Raji (cell line): ENCODE data around the gene SH3BP4.

Experiments used
- POLR2A ChIP-seq: IDR thresholded peaks from 2 replicates; pipeline ENCODE4 v1.6.1; 2011; ENCODE audit warnings: low read depth, low read length, control low read depth; ENCODE audit not compliant: insufficient read depth

SH3BP4 gene

DNA sequence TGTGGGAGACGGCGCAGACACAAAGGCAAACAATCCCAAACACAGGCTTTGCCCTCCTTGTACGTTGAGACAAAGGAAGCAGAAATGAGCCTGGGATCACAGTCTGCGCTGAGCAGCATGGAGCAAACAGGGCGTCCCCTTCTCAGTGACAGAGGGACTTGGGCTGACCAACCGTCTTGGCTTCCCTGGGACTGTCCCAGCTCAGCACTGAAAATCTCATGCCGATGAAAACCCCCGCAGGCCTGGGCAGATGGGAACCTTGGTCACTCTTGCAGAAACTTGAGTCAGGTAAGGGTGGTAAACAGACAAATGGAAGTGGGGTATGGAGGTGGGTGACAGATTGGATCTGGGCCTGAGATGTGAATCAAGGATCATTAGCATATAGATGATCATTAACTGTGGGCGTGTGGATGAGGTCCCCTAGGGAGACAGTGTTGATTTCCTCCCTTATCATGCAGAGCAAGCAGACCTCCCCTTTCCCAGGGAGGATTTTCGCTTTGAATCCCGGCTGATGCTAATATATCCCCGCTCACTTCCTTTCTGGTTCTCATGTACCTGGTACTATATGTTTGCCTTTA lies 19.1 kb upstream of the SH3BP4 start:
- TF ChIP-seq POLR2A: no peak

DNA sequence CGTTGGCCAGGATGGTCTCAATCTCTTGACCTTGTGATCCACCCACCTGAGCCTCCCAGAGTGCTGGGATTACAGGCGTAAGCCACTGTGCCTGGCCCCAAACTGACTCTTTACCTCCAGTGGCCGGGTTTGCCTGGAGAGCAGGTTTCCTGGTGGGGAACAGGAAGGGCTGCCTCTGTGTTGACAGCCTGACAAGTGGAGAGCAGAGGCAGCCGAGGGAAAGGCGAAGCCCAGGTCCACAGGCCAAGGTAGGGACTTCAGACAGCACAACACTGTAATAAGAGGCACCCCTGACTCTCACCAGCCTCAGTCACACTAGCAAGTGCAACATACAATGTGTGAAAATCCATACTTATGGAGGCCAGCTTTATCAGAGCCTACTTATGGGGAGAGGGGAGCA lies 16.5 kb upstream of the SH3BP4 start:
- no peak for TF ChIP-seq POLR2A

DNA sequence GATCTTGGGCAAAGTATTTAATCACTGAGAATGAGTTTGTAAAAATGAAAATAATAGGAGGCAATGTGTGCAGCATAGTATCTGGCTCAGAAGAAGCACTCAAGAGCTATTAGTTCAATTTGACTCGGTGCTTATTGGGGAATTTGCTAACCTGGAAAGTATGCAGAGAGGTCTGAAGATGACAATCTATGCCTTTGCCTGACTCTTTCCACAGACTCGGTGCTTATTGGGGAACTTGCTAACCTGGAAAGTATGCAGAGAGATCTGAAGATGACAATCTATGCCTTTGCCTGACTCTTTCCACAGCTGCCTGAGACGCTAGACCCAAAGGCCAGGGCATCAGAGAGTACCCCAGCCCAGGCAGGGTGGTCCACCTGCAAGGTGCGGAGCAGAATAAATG lies 12.2 kb upstream of the SH3BP4 start:
- no peak for TF ChIP-seq POLR2A

DNA sequence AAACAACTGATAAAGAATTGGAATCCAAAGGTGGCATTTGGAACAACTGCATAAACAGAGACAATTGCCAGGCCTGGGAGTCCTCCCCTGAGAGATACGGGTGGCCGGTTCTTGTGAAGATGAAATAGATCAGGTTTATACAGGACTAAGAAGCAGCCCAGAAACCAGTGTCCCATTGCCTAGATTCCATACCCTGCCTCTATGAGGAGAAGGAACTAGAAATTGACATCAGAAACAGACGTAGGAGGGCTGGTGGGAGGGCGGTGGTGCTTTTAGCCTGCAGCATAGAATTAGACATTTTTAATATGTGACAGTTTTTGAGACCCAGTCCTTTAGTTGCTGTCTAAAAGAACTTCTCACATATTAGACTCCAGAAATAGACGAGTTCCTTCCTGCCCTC lies 11.8 kb upstream of the SH3BP4 start:
- TF ChIP-seq POLR2A: no peak

DNA sequence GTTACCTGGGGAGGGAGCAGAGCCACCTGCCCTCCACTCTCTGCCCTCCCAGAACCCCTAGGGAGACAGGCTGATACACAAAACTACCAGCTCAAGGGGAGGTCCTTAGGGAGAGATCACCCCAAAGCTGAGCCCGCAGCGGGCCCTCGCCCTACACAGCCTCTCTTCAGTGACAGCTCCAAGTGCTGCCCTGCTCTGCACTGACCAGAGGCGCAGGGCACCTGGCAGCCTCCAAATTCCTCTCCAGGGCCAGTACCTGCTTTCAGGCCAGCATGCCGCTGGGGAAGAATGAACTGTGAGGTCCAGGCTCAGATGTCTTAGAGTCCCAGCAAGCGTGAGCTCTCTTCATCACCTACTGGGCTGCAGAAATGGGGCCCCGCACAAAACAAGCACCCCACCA lies 11.3 kb upstream of the SH3BP4 start:
- no peak for TF ChIP-seq POLR2A

DNA sequence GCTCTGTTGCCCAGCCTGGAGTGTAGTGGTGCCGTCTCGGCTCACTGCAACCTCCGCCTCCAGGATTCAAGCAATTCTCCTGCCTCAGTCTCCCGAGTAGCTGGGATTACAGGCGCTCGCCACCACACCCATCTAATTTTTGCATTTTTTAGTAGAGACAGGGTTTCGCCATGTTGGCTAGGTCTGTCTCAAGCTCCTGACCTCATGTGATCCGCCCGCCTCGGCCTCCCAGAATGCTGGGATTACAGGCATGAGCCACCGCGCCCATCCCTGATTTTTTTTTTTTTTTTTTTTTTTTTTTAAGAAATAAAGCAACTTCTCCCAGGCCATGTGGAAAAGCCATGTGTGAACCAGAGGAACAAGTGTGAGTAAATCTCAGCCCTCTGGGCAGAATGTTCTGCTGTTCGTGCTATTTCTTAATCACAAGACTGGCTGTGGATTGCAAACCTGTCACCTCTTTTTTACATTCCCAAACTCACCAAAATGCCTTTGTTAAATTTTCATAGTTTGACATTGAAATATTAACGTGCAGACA lies 6.4 kb upstream of the SH3BP4 start:
- TF ChIP-seq POLR2A: no peak

DNA sequence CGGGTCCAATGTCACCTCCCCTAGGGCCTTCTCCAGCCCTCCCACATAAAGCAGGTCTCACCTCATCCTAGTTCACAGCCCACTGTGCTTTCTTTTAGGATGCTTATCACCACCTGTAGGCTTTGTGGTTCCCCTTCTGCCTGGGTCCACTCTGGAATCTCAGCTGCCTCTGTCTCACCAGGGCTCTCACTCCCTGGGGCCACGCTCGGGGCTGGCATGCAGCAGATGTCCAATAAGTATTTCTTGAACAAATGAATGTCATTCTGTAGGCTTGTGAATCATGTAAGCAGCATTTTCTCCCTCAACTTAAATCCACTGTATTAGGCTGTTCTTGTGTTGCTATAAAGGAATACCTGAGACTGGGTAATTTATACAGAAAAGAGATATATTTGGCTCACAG lies 4.3 kb upstream of the SH3BP4 start:
- no peak for TF ChIP-seq POLR2A

DNA sequence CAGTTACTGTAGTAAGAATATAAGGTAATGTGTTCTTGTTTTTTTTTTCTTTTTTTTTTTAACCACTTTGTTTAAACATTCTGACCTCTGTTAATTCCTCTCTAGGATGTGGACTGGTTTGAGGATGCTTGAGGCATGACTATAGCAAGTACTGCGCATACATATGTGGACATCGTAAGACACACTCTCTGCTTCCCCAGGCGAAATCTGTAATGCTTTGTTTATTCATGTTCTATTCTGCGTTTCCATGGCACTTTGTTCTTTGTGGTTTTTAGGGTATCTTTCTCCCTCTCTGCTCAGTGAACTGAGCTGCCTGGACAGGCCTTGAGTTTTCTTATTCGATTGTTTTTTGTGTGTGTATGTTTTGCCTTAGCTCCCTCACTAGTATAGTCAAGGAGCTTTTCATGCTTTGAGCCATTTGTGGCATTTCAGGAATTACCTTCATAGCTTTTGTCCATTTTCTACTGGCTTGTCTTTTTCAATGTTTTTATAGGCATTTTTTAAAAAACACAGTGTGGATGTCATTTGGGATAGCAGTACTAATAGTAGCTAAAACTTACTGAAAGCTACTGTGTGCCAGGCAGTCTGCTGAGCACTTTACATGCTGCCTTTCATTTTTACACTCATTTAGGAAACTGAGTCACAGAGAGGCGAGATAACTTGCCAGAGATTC lies 1.9 kb upstream of the SH3BP4 start:
- TF ChIP-seq POLR2A: no peak

DNA sequence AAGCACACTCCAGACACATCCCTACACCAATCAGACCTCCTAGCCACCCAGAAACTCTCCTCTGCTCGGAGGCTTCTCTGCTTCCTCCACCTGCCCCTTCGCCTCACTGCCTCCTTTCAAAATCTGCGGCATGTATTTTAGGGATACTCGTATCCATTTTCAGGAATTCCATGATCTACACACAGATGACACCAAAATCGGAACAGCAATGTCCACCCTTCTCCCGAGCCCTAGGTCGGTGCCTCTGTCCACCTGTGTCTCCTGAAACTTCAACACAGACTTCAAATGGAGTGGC lies 1.4 kb upstream of the SH3BP4 start:
- no peak for TF ChIP-seq POLR2A

DNA sequence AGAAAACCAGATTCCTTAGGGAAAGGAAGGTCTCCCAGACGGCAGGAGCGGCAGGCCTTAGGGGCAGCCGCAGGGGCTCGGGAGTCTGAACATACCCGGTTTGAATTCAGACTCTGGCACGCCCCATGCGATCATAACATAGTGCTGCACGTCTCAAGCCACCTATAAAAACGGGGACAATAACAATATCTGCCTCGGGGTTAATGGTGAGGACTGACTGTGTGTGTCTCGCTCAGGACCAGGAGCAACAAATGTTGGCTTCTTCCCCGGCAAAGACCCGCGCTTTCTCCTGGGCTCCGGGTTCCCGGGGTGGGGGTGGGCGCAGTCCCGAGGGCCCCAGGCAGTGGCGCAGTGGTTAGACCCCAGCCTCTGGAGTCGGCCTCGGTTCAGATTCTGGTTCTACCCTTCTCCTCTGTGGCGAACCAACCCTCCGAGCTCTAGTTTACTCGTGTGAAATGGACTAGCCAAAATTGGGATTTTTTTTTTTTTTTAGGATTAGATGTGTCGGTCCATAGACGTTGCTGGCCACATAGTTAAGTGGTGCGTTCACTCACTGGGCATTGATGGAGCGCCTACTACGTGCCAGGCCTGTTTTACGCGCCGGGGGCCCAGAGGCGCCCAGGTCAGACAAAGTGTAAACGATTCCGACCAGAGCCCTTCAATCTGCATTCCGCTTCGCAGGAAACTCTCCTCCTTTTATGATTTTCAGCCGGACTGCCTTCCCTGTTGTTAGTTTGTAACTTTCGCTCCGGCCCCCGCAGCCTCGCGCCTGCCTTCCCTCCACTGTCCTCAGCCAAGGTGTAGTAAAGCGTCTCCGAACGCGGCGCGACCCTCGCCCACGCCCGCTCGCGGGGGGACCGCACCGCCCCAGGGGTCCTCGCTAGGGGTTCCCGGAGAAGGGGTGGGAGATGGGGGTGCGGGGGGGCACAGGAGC lies 820 bp upstream of the SH3BP4 start:
- TF ChIP-seq POLR2A: no peak

DNA sequence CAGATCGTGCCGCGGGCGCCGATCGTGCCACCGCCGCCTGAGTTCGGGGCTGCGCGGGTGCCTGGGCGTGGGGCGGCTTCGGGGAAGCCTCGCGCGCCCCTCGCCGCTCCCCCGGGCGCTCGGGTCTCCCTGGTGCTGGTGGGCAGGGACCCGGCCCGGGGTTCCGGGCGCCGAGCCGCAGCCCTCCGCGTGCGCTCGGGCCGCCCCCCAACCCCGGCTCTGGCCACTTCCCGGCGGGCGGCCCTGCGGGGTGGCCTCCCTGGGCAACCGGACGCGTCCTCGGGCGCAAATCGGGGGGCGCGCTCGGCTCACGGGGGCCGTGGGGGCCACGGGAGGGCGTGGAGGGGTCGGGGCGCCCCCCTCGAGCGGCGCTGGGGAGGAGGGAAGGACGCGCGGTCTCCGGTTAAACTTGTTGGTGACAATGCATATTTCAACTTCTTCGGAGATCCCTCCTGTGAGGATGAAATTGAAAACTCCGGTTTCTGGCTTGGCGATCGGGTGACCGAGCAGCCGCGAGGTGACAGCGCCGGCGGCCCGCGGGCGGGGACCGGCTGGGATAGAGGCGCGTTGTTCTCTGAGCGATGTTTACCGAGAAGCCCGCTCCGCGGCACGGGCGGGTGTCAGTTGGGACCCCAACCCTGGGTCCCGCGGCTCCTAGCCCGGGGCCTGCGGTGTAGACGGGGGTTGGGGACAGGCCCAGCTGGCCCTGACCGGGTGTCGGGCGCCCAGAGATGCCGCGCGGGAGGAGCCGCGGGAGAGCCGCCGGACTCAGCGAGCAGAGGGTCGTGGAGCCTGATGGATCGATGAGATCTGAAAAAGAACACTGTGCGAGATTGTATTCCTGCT lies 676 bp downstream of the SH3BP4 start:
- no peak for TF ChIP-seq POLR2A

DNA sequence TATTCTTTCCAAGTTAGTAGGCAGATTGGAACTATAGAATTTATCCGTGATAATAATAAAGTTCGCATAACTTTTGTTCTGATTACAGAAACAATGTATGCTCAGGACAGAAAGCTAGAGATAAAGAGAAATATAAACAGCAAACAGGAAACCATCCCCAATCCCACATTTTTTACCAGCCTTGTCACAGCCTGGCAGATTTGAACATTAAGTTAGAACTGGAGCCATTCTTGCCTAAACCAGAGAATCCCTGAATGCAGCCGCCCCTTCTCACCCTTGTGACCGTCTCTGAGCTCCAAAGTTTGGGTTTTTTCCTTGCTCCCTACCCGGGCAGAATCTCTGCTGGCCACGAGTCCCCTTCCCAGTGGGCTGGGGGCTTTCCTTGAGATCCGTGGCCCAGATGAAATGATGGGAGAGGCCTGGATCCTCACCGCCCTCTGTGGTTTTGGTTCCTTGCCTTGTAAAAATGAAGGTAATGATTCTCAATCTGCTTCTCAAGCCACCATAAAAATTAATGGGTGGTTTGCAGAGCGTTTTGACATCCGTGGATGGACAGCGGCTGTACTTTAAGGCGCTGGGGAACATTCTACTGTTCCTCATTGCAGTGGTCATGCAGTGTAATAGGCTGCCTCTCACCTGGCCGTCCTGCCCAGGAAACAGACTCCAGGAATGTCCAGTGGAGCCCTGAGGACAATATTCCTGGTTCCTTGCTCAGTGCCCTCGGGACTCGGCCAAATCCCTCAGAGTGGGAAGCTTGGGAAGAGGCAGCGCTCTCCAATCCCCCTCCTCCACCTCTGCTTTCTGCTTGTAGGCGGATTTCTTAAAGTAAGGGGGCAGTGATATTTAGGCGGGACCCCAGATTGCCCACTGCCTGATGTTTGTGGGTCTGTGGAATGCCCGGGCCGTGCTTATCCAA lies 1.6 kb downstream of the SH3BP4 start:
- TF ChIP-seq POLR2A: no peak

DNA sequence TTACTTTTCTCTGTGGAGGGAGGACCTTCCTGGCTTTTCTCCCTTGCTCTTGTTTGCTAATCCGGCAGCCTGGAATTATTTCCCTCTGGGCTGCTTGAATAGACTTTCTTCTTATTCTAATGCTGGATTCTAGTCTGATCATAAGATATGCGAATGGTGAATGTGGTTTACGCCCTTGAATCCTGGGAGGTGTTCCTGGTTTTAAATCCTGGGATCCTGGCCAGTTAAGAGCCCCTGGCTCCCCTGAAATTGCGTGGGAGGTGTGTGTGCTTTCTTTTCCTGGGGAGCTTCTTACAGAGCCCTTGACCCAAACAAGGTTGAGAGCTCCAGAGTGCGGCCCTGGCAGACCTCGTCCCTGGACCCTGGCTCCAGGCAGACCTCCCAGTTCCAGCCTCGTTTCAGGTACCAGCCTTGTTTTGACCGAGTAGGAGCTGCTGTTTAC lies 2.8 kb downstream of the SH3BP4 start:
- no peak for TF ChIP-seq POLR2A

DNA sequence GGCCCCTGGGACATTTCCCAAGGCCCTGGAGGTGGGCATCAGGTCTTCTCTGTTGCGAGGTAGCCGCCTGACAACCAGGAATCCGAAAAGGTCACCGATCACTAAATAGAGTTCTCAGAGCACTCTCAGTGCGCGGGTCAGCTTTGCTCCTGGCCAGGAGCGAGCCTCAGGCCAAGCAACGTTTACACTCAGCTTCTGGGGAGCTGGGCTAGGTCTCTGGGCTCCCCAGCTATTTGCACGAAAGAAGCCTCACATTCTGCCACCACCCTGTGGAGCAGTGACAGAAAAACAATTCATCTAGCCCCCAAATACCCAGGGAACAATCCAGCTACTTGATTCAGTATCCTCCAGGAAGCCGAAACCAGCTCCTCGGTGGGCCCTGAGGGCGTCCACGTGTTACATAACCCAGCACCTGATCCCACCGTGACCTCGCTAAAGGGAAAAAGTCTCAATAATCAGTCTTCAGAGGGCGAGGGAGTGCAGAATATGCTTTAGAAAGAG lies 3.3 kb downstream of the SH3BP4 start:
- TF ChIP-seq POLR2A: no peak
